ENCODE data around the gene FHIT. TPM values are rescaled to one million over a fixed set of nuclear protein-coding genes. Genes with fewer than 3 reads are reported as not detected.

Gene FHIT
- total RNA-seq, 4 donors from 2014 or later: 1.6 to 12.9 (median 7.8) TPM

GRCh38 chr3:60434323-60434722, 816.9 kb downstream of the FHIT start:
- Histone ChIP-seq H3K9me3 (no peaks in the 10 kb centered on the region), H3K27ac (no peak overlapping the region), H3K4me3 (no peak overlapping the region), H3K36me3 (no peaks in the 10 kb centered on the region), H3K4me1 (no peaks in the 10 kb centered on the region), H3K27me3 (no peaks in the 10 kb centered on the region)
- no peak for DNase-seq (ENCODE audit: low spot score in 2 of 2)
- TF ChIP-seq EP300 (IDR thresholded peaks at IDR 0.05): no peak
- no peak for TF ChIP-seq CTCF (IDR thresholded peaks at IDR 0.05)
- TF ChIP-seq POLR2A (IDR thresholded peaks at IDR 0.05): no peak
- WGBS, 2 donors: 89 to 92% methylated on average over 1 of the region's 1 CpG

GRCh38 chr3:60431599-60431958, 819.7 kb downstream of the FHIT start:
- no peaks in the 10 kb centered on the region for H3K9me3 ChIP-seq
- H3K27me3 ChIP-seq: no peaks in the 10 kb centered on the region
- TF ChIP-seq EP300 (IDR thresholded peaks at IDR 0.05): no peak
- TF ChIP-seq CTCF (IDR thresholded peaks at IDR 0.05): no peak
- no peak for TF ChIP-seq POLR2A (IDR thresholded peaks at IDR 0.05)
- H3K27ac ChIP-seq: no peak overlapping the region
- H3K36me3 ChIP-seq: no peaks in the 10 kb centered on the region
- no peaks in the 10 kb centered on the region for H3K4me1 ChIP-seq
- WGBS, 2 donors: 41 to 55% methylated on average over 5 of the region's 5 CpGs
- DNase-seq (ENCODE audit: low spot score in 2 of 2): no peak
- no peak overlapping the region for H3K4me3 ChIP-seq

- 86 to 100% methylated on average over 1 of the region's 1 CpG for WGBS, 2 donors
- DNase-seq (ENCODE audit: low spot score in 2 of 2): no peak
- Histone ChIP-seq H3K4me1 (no peaks in the 10 kb centered on the region), H3K9me3 (no peaks in the 10 kb centered on the region), H3K4me3 (no peak overlapping the region), H3K36me3 (no peaks in the 10 kb centered on the region), H3K27me3 (no peaks in the 10 kb centered on the region), H3K27ac (no peak overlapping the region)
- TF ChIP-seq CTCF (IDR thresholded peaks at IDR 0.05): no peak
- no peak for TF ChIP-seq POLR2A (IDR thresholded peaks at IDR 0.05)
- no peak for TF ChIP-seq EP300 (IDR thresholded peaks at IDR 0.05)
Observed at GRCh38 chr3:60430205-60430604, 821.0 kb downstream of the FHIT start.

GRCh38 chr3:60427109-60427508, 824.1 kb downstream of the FHIT start:
- no peaks in the 10 kb centered on the region for H3K9me3 ChIP-seq
- H3K4me1 ChIP-seq: no peaks in the 10 kb centered on the region
- H3K36me3 ChIP-seq: no peaks in the 10 kb centered on the region
- no peak overlapping the region for H3K27ac ChIP-seq
- no peak for TF ChIP-seq EP300 (IDR thresholded peaks at IDR 0.05)
- no peak for TF ChIP-seq CTCF (IDR thresholded peaks at IDR 0.05)
- TF ChIP-seq POLR2A (IDR thresholded peaks at IDR 0.05): no peak
- no peaks in the 10 kb centered on the region for H3K27me3 ChIP-seq
- DNase-seq (ENCODE audit: low spot score in 2 of 2): no peak
- WGBS, 2 donors: 87 to 93% methylated on average over 5 of the region's 5 CpGs
- H3K4me3 ChIP-seq: no peak overlapping the region

- Histone ChIP-seq H3K27me3 (no peaks in the 10 kb centered on the region), H3K4me1 (no peaks in the 10 kb centered on the region), H3K9me3 (no peaks in the 10 kb centered on the region), H3K36me3 (no peaks in the 10 kb centered on the region), H3K27ac (no peak overlapping the region), H3K4me3 (no peak overlapping the region)
- TF ChIP-seq EP300 (IDR thresholded peaks at IDR 0.05): no peak
- no peak for TF ChIP-seq CTCF (IDR thresholded peaks at IDR 0.05)
- no peak for TF ChIP-seq POLR2A (IDR thresholded peaks at IDR 0.05)
- WGBS, 2 donors: 88 to 98% methylated on average over 2 of the region's 2 CpGs
- DNase-seq (ENCODE audit: low spot score in 2 of 2): no peak
Observed at GRCh38 chr3:60424942-60425341, 826.3 kb downstream of the FHIT start.
